Measurements from ENCODE around the gene ICAM4. TPM values are rescaled to one million over a fixed set of nuclear protein-coding genes. Genes with fewer than 3 reads are reported as not detected.

The ICAM4 gene
- total and polyA plus RNA-seq, 2 of the 13 experiments (the other 11 are each of a cell fraction or from before 2014, with no cell fraction given): 2.9 to 4.0 TPM

GRCh38 chr19:10284960-10285278 lies 1.8 kb upstream of the ICAM4 start:
- peaks cover 19 to 28% of the 10 kb centered on the region in 2 experiments for H3K36me3 ChIP-seq (replicated peaks in 1 of 2; ENCODE audit: control insufficient read depth in 1 of 2, insufficient read depth in 2 of 2, low read length in 2 of 2)
- no peak overlapping the region for H3K9ac ChIP-seq (ENCODE audit: insufficient read depth, low read depth, low read length)
- 0 out of 2 replicates have a peak, but pooled peaks cover 6% of the 10 kb centered on the region for H4K20me1 ChIP-seq (ENCODE audit: insufficient read depth, low read length)
- no peak overlapping the region for H3K27ac ChIP-seq (ENCODE audit: extremely low read length, insufficient read depth, low read length)
- no peaks in the 10 kb centered on the region for H3K79me2 ChIP-seq (ENCODE audit: insufficient read depth, low read length)
- no peak overlapping the region for H3K4me3 ChIP-seq (replicated peaks in 1 of 3; ENCODE audit: insufficient read depth in 1 of 3, low read depth in 2 of 3, low read length in 3 of 3)
- H2AFZ ChIP-seq (ENCODE audit: low read length): no peak overlapping the region
- CTCF ChIA-PET (ENCODE audit: low intra/inter-chr PET ratio, low total read pairs): no interaction called here
- peaks cover 0 to under 1% of the 10 kb centered on the region in 2 experiments; a peak in 1 of 5 replicates for H3K27me3 ChIP-seq (ENCODE audit: control insufficient read depth in 1 of 2, insufficient read depth in 2 of 2, low read length in 2 of 2)
- no peaks in the 10 kb centered on the region for H3K9me3 ChIP-seq (ENCODE audit: low read length)
- intact Hi-C loops (cut with micrococcal nuclease; ENCODE audit: unreplicated experiment) (no loop called here), in situ Hi-C loops (cut with HindIII; ENCODE audit: extremely low pct_ligation_motif_present, low pct_unique_long_range_greater_than_20kb) (no loop called here)
- ATAC-seq: no peak
- no peak for FAIRE-seq
- BruUV-seq (replicated peaks): no TSS peak
- DNase-seq (ENCODE audit: low spot score): no peak
- TF ChIP-seq ZNF232 (CRISPR knock-in tag; IDR thresholded peaks at IDR 0.05; ENCODE audit: borderline replicate concordance) (no peak), NFKB2 (CRISPR knock-in tag; IDR thresholded peaks at IDR 0.05; ENCODE audit: borderline replicate concordance) (no peak), E2F1 (CRISPR knock-in tag; IDR thresholded peaks at IDR 0.05) (no peak), ZBTB33 (CRISPR knock-in tag; IDR thresholded peaks at IDR 0.05) (0 out of 2 replicates have a peak, but pooled peaks have one; percentile 29), ZNF530 (CRISPR knock-in tag; IDR thresholded peaks at IDR 0.05; ENCODE audit: low read depth) (no peak), GATAD1 (CRISPR knock-in tag; IDR thresholded peaks at IDR 0.05) (no peak)
- WGBS (ENCODE audit: low lambda C conversion rate): 97% methylated on average over 12 of the region's 13 CpGs
- no peak overlapping the region for H3K4me2 ChIP-seq (ENCODE audit: low read depth, low read length)
- peaks cover 48% of the 10 kb centered on the region for H3K4me1 ChIP-seq (ENCODE audit: insufficient read depth, low read length)
- POLR2A ChIA-PET: interaction anchor here (1.0 to 2.1 kb wide), 2 partner anchors 14 to 26 kb away, joined by 3 to 9 read pairs; partner anchors contain the start of gene ICAM1
